Endothelial cell of umbilical vein (primary cell): ENCODE measurements around the gene METTL27. TPM values are rescaled to one million over a fixed set of nuclear protein-coding genes. Genes with fewer than 3 reads are reported as not detected.

Experiments
- BruUV-seq: library from RNA; stranded (reverse); fragments of 400-500 nt; replicated peaks from 2 replicates; lab custom pipeline; 2021; lab: Mats Ljungman, UMichigan
- CTCF ChIA-PET: fragments of 300-600, 350-600 bp; sonication (Branson Sonifier 250); formaldehyde crosslinking; loops from one replicate; lab custom pipeline; 2021; ENCODE audit warnings: antibody characterized with exemption, inconsistent platforms; lab: Charles Lee
- POLR2A ChIA-PET: fragments of 300-600, 350-600 bp; sonication (Branson Sonifier 250); formaldehyde crosslinking; loops from one replicate; lab custom pipeline; 2021; ENCODE audit warnings: antibody characterized with exemption, inconsistent platforms; lab: Charles Lee
- DNase-seq: peaks from one replicate; pipeline ENCODE4 v3.0.0-alpha.2; 2011; ENCODE audit warnings: low read depth, low spot score
- FAIRE-seq: peaks from 2 replicates; lab custom pipeline; 2011; peaks lifted over from hg19 to GRCh38; lab: Jason Lieb, UNC
- H2AFZ ChIP-seq: 2 replicates; pipeline ENCODE4 v1.6.0; 2012; ENCODE audit warnings: low read depth, low read length, control low read depth, inconsistent platforms
- H3K27ac ChIP-seq: 2 replicates; pipeline ENCODE4 v1.5.1; 2011; ENCODE audit warnings: low read depth, mild to moderate bottlenecking, control low read depth, low read length, moderate library complexity; ENCODE audit not compliant: insufficient read depth
- H3K27me3 ChIP-seq, 2 experiments: 2 replicates each; pipeline versions ENCODE4 v1.6.0 to v1.6.1; 2011; ENCODE audit warnings: low read length in 2 of 2, mixed read lengths in 1 of 2; ENCODE audit not compliant: control insufficient read depth in 2 of 2, insufficient read depth in 2 of 2
- H3K36me3 ChIP-seq, 2 experiments: 2 replicates in 1 of 2; 3 replicates in 1 of 2; pipeline ENCODE4 v1.5.1; 2011; ENCODE audit warnings: low read length in 2 of 2, mild to moderate bottlenecking in 1 of 2, moderate library complexity in 1 of 2; ENCODE audit not compliant: control insufficient read depth in 2 of 2, insufficient read depth in 2 of 2; ENCODE audit errors: extremely low read depth in 1 of 2
- H3K4me1 ChIP-seq: 3 replicates; pipeline ENCODE4 v1.5.1; 2011; ENCODE audit warnings: mild to moderate bottlenecking, low read length; ENCODE audit not compliant: control insufficient read depth, insufficient read depth; ENCODE audit errors: extremely low read depth
- H3K4me2 ChIP-seq: 2 replicates; pipeline ENCODE4 v1.6.1; 2011; ENCODE audit warnings: low read length, control low read depth, mixed read lengths; ENCODE audit not compliant: insufficient read depth
- H3K4me3 ChIP-seq, 3 experiments: fragments of 200-600 bp in 1 of 3; sonication (generic), shearing (Covaris generic) in 1 of 3; replicated peaks in 1 of 3; 2 replicates each; pipeline ENCODE4 v1.5.1; 2011 to 2016; ENCODE audit warnings: control low read depth in 3 of 3, low read length in 3 of 3, mild to moderate bottlenecking in 2 of 3, inconsistent platforms in 1 of 3, low read depth in 1 of 3, moderate library complexity in 1 of 3; ENCODE audit not compliant: insufficient read depth in 1 of 3
- H3K79me2 ChIP-seq: 2 replicates; pipeline ENCODE4 v1.6.0; 2012; ENCODE audit warnings: low read length, inconsistent platforms; ENCODE audit not compliant: control insufficient read depth, insufficient read depth
- H3K9ac ChIP-seq: replicated peaks from 2 replicates; pipeline ENCODE3; 2011; ENCODE audit warnings: low read length, control low read depth; ENCODE audit not compliant: insufficient read depth; ENCODE audit errors: extremely low read depth
- H3K9me1 ChIP-seq: replicated peaks from 3 replicates; pipeline ENCODE4 v1.6.0; 2011; ENCODE audit warnings: mild to moderate bottlenecking, low read length; ENCODE audit not compliant: control insufficient read depth, insufficient read depth; ENCODE audit errors: extremely low read depth
- H3K9me3 ChIP-seq: replicated peaks from 2 replicates; pipeline ENCODE4 v1.5.1; 2012; ENCODE audit warnings: low read length, inconsistent platforms; ENCODE audit not compliant: control insufficient read depth, insufficient read depth
- H4K20me1 ChIP-seq: replicated peaks from 2 replicates; pipeline ENCODE3; 2011; ENCODE audit warnings: mild to moderate bottlenecking, low read length; ENCODE audit not compliant: control insufficient read depth, insufficient read depth; ENCODE audit errors: extremely low read depth
- CTCF ChIP-seq, 2 donors: IDR thresholded peaks; 1 replicate in 1 of 2; 2 replicates in 1 of 2; pipeline ENCODE4 v1.5.1; 2011; ENCODE audit warnings: low read length in 2 of 2, mild to moderate bottlenecking in 2 of 2, moderate library complexity in 2 of 2, control low read depth in 1 of 2, inconsistent platforms in 1 of 2, low read depth in 1 of 2; ENCODE audit not compliant: insufficient read depth in 1 of 2; ENCODE audit errors: extremely low read depth in 1 of 2
- EZH2 ChIP-seq: IDR thresholded peaks from 2 replicates; pipeline ENCODE4 v1.6.1; 2012; ENCODE audit warnings: borderline replicate concordance, low read depth, mild to moderate bottlenecking, moderate library complexity, low read length, inconsistent platforms; ENCODE audit not compliant: severe bottlenecking
- GATA2 ChIP-seq: IDR thresholded peaks from 2 replicates; pipeline ENCODE4 v1.7.0; 2011; ENCODE audit warnings: low read depth, mild to moderate bottlenecking, moderate library complexity, mixed read lengths, low read length; ENCODE audit not compliant: insufficient read length, insufficient read depth
- MAX ChIP-seq: IDR thresholded peaks from 2 replicates; pipeline ENCODE4 v1.6.1; 2011; ENCODE audit not compliant: insufficient read depth, insufficient read length
- MYC ChIP-seq: IDR thresholded peaks from one replicate; pipeline ENCODE4 v1.6.1; 2011; ENCODE audit warnings: mild to moderate bottlenecking, low read depth, low read length
- POLR2A ChIP-seq: IDR thresholded peaks from 2 replicates; pipeline ENCODE4 v1.6.1; 2012; ENCODE audit warnings: low read depth, mild to moderate bottlenecking, control low read depth, low read length
- POLR2AphosphoS5 ChIP-seq: IDR thresholded peaks from 2 replicates; pipeline ENCODE4 v1.6.1; 2012; ENCODE audit warnings: low read depth, mild to moderate bottlenecking, control low read depth, low read length, moderate library complexity; ENCODE audit not compliant: insufficient read depth
- dilution Hi-C: fragments of 300-500 bp; cut with MboI; formaldehyde crosslinking; loops from one replicate; pipeline ENCODE4 v1.15.0; 2019; ENCODE audit warnings: low sequenced_read_pairs; ENCODE audit not compliant: extremely low pct_ligation_motif_present
- intact Hi-C: fragments of 100-400 bp; cut with micrococcal nuclease; formaldehyde crosslinking; loops from one replicate; pipeline ENCODE4 v1.10.0; 2022
- polyA plus RNA-seq, 4 experiments: library from polyadenylated mRNA; depleted of rRNA in 3 of 4; stranded (reverse) in 3 of 4; unstranded in 1 of 4; fragments of >200 nt; gene quantifications; 2 replicates each; pipeline versions ENCODE4 v1.2.1 to v1.2.3, GENCODE V29; 2011 to 2012; ENCODE audit warnings: missing spikeins in 1 of 4
- total RNA-seq: library from RNA; stranded (reverse); gene quantifications from 2 replicates; pipeline ENCODE4 v1.2.3, GENCODE V29; 2021

Gene METTL27
- total and polyA plus RNA-seq, 2 donors (not counting 3 experiments of a cell fraction or from before 2014, with no cell fraction given) = 6.9 to 10.8 TPM

- no peak for FAIRE-seq
- ChIA-PET POLR2A (no interaction called here), CTCF (interaction anchor here (0.9 to 4.0 kb wide), 13 partner anchors 9 to 250 kb away, joined by 3 to 110 read pairs (median 4); partner anchors contain the start of genes ABHD11 and METTL27)
- no peaks in the 10 kb centered on the region for H3K79me2 ChIP-seq
- no peak overlapping the region for H3K9ac ChIP-seq
- TF ChIP-seq CTCF (IDR thresholded peaks at IDR 0.05; ENCODE audit: extremely low read depth in 1 of 2, insufficient read depth in 1 of 2, low read depth in 1 of 2, low read length in 2 of 2) (no peak), GATA2 (no peak), MAX (no peak), EZH2 (no peak), POLR2AphosphoS5 (no peak), POLR2A (no peak), MYC (no peak)
- no peaks in the 10 kb centered on the region for H3K27me3 ChIP-seq
- BruUV-seq = no TSS peak
- H4K20me1 ChIP-seq = no peaks in the 10 kb centered on the region
- no peaks in the 10 kb centered on the region for H3K9me1 ChIP-seq
- no peaks in the 10 kb centered on the region for H3K9me3 ChIP-seq
- H3K4me2 ChIP-seq = no peak overlapping the region
- peaks cover 7% of the 10 kb centered on the region for H3K4me1 ChIP-seq
- no peak overlapping the region for H2AFZ ChIP-seq
- DNase-seq = no peak
- no peak overlapping the region for H3K4me3 ChIP-seq
- dilution Hi-C loops = no loop called here
- intact Hi-C loops = no loop called here
- no peak overlapping the region for H3K27ac ChIP-seq
- no peaks in the 10 kb centered on the region for H3K36me3 ChIP-seq
These were observed 14.6 kb upstream of the METTL27 start for GRCh38 chr7:73856941-73857340.
